Measurements from ENCODE around the gene CRB2.

CRB2 gene
- total RNA-seq = 0 to 0.12 (median 0) reads per million in 9 experiments

DNA sequence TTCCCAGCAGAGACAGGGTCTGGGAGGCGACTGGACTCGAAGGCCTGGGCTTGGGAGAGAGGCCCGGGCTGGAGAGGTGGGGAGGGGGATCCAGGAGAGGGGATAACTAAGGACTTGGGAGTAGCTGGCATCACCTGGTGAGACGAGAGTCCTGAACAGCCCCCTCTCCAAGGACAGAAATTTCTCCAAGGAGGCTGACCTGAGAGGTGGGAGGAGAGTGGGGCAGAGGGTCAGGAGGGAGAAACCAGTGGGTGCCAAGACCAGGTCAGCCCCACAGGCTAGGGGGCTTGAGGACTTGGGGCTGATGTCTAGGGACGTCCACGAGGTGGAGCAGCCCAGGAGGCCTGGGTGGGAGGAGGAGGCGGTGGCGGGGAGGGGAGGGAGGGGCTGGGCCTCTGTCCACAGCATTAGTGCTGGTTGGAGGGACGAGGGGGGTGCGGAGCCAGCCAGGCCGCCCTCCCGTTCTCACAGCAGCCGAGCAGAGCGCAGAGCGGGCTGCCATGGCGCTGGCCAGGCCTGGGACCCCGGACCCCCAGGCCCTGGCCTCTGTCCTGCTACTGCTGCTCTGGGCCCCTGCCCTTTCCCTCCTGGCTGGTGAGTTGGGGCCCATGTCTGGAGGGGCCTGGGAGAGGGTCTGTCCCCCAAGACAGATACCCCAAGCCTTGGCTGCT, at the start of gene CRB2:
TSS of gene CRB2 (plus strand) at position 437 of the 671 bp plus-strand sequence. CDS start at position 501, 64 bp downstream.
- Mint-ChIP-seq H3K4me1 (ENCODE audit: low read depth in 2 of 2) (peaks cover 3 to 4% of the 10 kb centered on the region in 2 donors), H3K27ac (peak within 1 kb of the TSS in 1 of 2 donors; percentile 20), H3K4me3 (no peak within 1 kb of the TSS), H3K36me3 (ENCODE audit: insufficient read depth) (no peaks in the 10 kb centered on the region), H3K27me3 (peaks cover 19 to 38% of the 10 kb centered on the region in 2 donors), H3K9me3 (no peaks in the 10 kb centered on the region)
- DNase-seq (no peak), ATAC-seq (replicated peaks) (no peak)

DNA sequence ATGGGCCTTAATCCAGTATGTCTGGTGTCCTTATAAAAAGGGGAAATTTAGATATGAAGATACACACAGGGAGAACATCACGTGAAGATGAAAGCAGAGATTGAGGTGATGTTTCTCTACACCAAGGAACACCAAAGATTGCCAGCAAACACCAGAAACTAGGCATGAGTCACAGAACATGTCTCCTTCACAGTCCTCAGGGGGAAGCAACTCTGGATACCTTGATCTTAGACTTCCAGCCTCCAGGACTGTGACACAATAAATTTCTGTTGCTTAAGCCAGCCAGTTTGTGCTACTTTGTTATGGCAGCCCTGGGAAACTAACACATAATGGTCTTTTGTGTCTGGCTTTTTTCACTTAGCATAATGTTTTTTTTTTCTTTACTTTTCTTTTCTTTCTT, 46.4 kb upstream of the CRB2 start:
- ATAC-seq (replicated peaks) (no peak), DNase-seq (no peak)
- Mint-ChIP-seq H3K9me3 (no peaks in the 10 kb centered on the region), H3K27ac (no peak overlapping the region), H3K36me3 (ENCODE audit: insufficient read depth) (peaks cover 2% of the 10 kb centered on the region), H3K4me1 (ENCODE audit: low read depth in 2 of 2) (peaks cover 9 to 10% of the 10 kb centered on the region in 2 donors), H3K4me3 (no peak overlapping the region), H3K27me3 (peaks cover 11 to 23% of the 10 kb centered on the region in 2 donors)

DNA sequence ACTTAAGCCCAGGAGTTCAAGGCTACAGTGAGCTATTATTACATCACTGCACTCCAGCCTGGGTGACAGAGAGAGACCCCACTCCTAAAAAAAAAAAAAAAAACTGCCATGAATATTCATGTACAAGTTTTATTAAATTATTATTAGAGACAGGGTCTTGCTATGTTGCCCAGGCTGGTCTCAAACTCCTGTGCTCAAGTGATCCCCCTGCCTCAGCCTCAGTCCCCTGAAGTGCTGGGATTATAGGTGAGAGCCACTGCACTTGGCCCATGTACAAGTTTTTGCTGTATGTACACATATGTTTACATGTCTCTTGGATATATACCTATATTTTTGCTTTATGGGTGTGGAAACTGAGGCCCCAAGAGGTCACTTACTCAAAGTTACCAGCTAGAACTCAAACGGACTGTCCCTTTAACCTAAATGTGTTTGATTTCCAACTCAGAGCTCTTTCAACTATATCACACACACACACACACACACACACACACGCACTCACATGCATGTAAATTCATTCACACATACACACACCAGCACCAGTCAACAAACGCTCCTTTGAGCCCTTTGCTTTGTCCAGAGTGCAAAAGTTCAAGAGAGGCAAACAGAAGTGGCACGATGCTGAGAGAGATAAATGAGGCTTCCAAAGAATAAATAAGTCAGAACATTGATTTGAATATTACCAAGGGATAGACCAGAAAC, 45.3 kb upstream of the CRB2 start:
- Mint-ChIP-seq H3K27me3 (peaks cover 11 to 24% of the 10 kb centered on the region in 2 donors), H3K4me3 (no peak overlapping the region), H3K4me1 (ENCODE audit: low read depth in 2 of 2) (peaks cover 0 to 3% of the 10 kb centered on the region in 2 donors), H3K36me3 (ENCODE audit: insufficient read depth) (no peaks in the 10 kb centered on the region), H3K27ac (no peak overlapping the region), H3K9me3 (no peaks in the 10 kb centered on the region)
- no peak for DNase-seq
- ATAC-seq (replicated peaks) = no peak

DNA sequence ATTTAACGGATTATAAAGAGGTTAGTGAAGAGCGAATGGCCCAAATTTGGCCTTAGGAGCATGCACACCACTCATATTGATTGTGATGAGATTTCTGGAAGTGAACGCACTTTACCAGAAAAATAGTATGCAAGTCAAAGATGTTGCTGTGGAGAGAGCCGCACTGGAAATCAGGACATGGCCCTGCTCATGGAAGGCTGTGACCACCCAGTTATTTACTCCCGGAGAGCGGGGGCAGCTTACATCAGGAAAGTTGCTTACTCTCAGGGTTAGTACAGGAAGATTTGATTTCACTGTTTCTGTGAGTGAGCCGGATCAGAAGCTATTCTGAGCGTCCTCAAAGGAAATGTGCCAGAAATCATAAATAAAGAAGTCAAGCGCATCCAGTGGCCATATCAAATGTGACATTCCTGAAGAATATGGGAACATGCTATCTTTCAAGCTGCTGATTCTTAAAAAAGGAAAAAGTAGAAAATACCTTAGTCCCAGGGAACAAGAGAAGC, 44.7 kb upstream of the CRB2 start:
- Mint-ChIP-seq H3K4me3 (no peak overlapping the region), H3K27me3 (peaks cover 11 to 24% of the 10 kb centered on the region in 2 donors), H3K36me3 (ENCODE audit: insufficient read depth) (no peaks in the 10 kb centered on the region), H3K27ac (no peak overlapping the region), H3K9me3 (no peaks in the 10 kb centered on the region), H3K4me1 (ENCODE audit: low read depth in 2 of 2) (no peaks in the 10 kb centered on the region)
- ATAC-seq (replicated peaks) = no peak
- no peak for DNase-seq

DNA sequence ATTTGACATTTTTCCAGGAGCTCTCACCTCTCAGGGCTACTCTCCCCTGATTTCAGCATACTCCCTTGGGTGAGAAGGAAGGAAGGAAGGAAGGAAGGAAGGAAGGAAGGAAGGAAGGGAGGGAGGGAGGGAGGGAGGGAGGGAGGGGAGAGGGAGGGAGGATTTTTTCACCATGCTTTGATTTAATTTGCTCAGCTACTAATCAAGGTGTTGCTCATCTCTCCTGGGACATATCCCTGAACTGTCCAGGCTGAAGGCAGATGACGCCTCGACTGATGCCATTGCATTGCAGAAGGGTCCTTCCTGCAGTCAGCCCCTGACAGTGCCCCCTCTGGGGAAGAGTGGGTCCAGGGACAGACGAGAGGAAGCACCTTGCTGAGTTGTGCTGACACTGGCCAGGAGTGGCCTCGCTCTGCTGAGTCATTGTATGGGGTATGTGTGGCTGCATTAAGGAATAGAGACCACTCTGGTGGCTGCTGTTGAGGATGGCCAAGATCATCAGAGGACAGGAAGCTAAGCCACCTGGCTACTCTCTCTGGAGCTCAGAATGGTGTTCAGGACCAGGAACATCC, 43.6 kb upstream of the CRB2 start:
- Mint-ChIP-seq H3K9me3 (no peaks in the 10 kb centered on the region), H3K36me3 (ENCODE audit: insufficient read depth) (no peaks in the 10 kb centered on the region), H3K27me3 (peaks cover 11 to 29% of the 10 kb centered on the region in 2 donors), H3K4me1 (ENCODE audit: low read depth in 2 of 2) (no peaks in the 10 kb centered on the region), H3K4me3 (no peak overlapping the region), H3K27ac (no peak overlapping the region)
- no peak for DNase-seq
- no peak for ATAC-seq (replicated peaks)

DNA sequence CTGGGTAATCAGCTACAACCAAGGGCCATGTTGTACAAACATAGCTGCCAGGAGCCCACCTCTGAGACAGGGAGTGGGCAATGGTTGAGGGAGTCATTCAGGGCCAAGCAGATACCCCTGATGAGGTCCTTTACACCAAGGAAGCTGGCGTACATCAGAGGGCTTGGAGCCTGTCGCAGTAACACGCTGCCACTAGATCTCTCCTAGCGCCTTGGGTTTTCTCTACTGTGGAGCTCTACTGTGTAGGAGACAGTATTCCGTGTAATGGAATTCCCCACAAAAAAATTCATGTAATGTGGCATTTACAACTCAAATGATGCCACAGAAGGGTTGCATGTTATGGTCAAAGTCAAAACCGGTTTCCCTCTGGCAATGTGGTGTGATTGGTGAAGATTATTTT, 41.4 kb upstream of the CRB2 start:
- ATAC-seq (replicated peaks) (no peak), DNase-seq (no peak)
- Mint-ChIP-seq H3K4me1 (ENCODE audit: low read depth in 2 of 2) (no peaks in the 10 kb centered on the region), H3K36me3 (ENCODE audit: insufficient read depth) (no peaks in the 10 kb centered on the region), H3K27ac (no peak overlapping the region), H3K27me3 (peaks cover 21 to 45% of the 10 kb centered on the region in 2 donors), H3K9me3 (no peaks in the 10 kb centered on the region), H3K4me3 (no peak overlapping the region)

DNA sequence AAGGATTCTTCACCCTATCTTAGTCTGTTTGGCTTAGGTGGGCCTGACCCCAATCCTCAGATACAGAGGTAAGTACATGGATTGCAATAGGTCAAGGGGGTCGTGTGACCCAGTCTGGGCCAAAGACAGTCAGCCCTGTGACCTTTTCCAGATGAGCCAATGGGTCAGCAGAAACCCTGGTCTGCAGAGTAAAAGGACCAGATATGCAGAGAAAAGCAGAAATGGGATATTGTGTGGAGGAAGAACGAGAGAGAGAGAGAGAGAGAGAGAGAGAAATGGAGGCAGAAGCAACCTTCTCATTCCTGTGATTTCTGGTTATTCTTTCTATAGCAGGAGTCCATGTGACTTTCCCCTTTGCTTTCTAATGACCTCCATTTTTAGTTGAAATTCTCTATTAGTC, 40.4 kb upstream of the CRB2 start:
- no peak overlapping the region for H3K27ac Mint-ChIP-seq
- ATAC-seq (replicated peaks) (no peak), DNase-seq (no peak)
- no peaks in the 10 kb centered on the region for H3K4me1 Mint-ChIP-seq (ENCODE audit: low read depth in 2 of 2)
- H3K27me3 Mint-ChIP-seq = peaks cover 28 to 53% of the 10 kb centered on the region in 2 donors
- no peaks in the 10 kb centered on the region for H3K9me3 Mint-ChIP-seq
- H3K4me3 Mint-ChIP-seq = no peak overlapping the region
- no peaks in the 10 kb centered on the region for H3K36me3 Mint-ChIP-seq (ENCODE audit: insufficient read depth)

DNA sequence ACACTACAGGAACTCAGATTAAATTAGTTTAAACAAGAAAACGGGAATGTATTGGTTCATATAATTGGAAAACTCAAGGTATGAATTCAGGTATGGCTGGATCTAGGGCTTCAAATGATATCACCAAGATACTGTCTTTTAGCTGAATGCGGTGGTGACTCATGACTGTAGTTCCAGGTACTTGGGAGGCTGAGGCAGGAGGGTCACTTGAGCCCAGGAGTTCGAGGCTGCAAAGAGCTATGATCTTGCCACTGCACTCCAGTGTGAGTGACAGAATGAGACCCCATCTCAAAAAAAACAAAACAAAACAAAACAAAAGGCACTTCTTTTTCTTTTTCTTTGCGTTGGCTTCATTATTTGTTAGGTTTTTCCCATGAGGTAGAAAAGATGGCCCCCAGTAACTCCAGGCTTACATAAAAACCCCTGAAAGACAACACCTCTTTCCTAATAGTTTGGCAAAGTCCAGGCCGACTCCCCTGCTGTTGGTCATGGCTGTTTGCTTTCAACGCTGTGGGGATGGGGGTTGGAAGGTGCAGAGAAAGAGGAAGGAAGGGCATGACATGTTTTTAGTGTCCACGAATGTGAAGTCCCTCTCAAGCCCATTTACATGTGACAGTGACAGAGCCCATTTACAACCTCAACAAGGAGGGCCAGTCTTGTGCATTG, 39.8 kb upstream of the CRB2 start:
- H3K4me1 Mint-ChIP-seq (ENCODE audit: low read depth in 2 of 2) = no peaks in the 10 kb centered on the region
- no peak for DNase-seq
- no peak overlapping the region for H3K4me3 Mint-ChIP-seq
- H3K27me3 Mint-ChIP-seq = peaks cover 28 to 53% of the 10 kb centered on the region in 2 donors
- no peaks in the 10 kb centered on the region for H3K36me3 Mint-ChIP-seq (ENCODE audit: insufficient read depth)
- H3K9me3 Mint-ChIP-seq = no peaks in the 10 kb centered on the region
- no peak for ATAC-seq (replicated peaks)
- no peak overlapping the region for H3K27ac Mint-ChIP-seq

DNA sequence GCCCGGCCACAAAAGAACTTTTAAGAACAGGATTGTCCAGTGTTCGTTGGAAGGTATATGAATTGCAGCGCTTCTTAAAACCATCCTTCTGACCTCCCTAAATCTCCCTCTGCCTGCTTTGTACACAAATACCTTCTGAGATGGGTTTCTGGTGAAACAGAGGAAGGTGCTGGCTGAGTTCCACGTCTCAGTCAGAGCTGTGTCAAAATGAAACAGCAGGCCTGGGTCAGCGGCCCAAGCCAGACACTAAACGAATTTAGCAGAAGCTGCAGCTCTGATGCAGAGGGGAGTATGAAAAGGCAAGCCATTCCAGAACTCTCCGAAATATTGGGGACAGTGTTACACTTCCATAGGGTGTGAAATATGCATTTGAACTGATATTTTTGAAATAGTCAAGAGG, 37.8 kb upstream of the CRB2 start:
- H3K4me1 Mint-ChIP-seq (ENCODE audit: low read depth in 2 of 2) = peaks cover 16 to 20% of the 10 kb centered on the region in 2 donors
- ATAC-seq (replicated peaks) (no peak), DNase-seq (no peak)
- H3K9me3 Mint-ChIP-seq = no peaks in the 10 kb centered on the region
- H3K4me3 Mint-ChIP-seq = no peak overlapping the region
- H3K27me3 Mint-ChIP-seq = peaks cover 22 to 42% of the 10 kb centered on the region in 2 donors
- peak overlapping the region in 1 of 2 donors; percentile 35 for H3K27ac Mint-ChIP-seq
- no peaks in the 10 kb centered on the region for H3K36me3 Mint-ChIP-seq (ENCODE audit: insufficient read depth)

DNA sequence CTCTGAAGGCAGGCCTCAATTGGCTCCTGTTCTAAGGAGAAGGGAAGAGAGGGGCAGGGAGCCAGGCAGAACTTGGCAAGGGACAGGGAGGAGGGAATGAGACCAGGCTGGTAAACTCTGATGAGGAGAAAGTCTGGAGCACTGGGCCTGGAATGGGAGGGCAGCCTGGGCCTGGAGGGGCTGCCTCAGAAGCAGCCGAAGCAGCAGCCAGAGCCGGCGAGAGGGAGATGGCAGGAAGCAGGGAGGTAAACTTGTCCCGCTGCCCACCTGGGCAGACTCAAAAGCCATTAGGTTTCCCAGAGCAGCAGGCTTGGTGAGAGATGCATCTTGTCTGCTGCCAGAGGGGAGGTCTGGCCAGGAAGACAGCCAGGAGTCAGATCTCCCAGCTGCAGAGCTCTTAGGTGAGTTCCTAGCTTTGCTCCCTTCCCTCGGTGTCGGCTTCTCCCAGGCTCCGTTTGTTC, 37.0 kb upstream of the CRB2 start:
- no peaks in the 10 kb centered on the region for H3K36me3 Mint-ChIP-seq (ENCODE audit: insufficient read depth)
- peaks cover 22 to 37% of the 10 kb centered on the region in 2 donors for H3K27me3 Mint-ChIP-seq
- H3K9me3 Mint-ChIP-seq = no peaks in the 10 kb centered on the region
- H3K27ac Mint-ChIP-seq = peak overlapping the region in 1 of 2 donors; percentile 35
- DNase-seq (no peak), ATAC-seq (replicated peaks) (no peak)
- H3K4me1 Mint-ChIP-seq (ENCODE audit: low read depth in 2 of 2) = peaks cover 19 to 22% of the 10 kb centered on the region in 2 donors
- no peak overlapping the region for H3K4me3 Mint-ChIP-seq

DNA sequence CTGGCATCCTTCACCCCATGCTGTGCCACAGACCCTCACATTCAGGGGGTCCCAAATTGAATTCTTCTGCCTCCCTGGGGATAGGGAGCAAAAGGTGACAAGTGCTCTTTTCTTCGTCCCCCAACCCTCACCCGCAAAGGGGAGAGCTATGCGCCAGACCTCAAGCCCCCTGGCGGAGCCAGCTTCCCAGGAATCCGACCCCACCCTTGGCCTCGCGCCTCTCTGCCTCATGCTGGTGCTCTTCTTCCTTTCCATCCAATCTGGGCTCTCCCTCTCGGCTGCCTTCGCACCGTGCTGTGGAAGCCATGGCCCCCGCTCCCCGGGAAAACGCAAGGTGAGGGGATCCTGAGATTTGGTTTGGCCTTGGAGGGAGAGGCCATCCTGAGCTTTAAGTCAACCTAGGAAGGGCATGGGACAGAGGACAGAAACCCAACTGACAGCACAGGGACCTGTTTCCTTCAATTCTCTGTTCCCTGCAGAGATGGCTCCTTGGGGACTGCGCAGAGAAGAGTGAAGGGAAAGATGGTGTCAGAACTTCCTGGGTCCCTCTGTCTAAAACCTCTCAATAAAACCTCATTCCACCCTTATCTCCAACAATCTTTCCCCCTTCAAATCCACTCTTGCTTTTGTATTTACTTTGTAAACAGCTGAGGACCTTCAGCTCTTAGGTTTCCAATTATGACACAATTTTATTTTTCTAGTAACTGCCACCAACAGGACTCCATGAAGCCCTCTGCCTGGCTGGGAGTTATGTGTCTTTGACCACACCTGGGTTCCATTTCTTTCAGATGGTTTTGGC, 36.3 kb upstream of the CRB2 start:
- Mint-ChIP-seq H3K27me3 (peaks cover 17 to 32% of the 10 kb centered on the region in 2 donors), H3K36me3 (ENCODE audit: insufficient read depth) (no peaks in the 10 kb centered on the region)

DNA sequence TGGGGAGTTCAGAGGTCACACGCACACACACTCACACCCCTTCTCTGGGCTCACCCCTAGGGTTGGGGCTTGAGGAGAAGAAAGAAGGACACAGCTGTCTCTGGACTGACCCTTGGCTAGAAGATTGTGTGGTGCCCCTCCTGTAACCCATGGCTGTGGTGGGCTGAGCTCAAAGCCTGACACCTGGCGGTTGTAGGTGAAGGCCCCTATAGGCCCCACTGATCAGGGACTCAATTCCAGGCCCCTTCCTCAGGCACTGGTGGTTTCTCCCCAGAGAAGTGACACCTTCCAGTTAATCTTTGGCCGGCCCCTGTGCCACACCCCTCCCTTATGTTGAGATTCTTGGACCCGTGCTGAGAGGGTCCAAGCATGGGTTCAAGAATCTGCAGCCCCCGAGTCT, 35.2 kb upstream of the CRB2 start:
- ATAC-seq (replicated peaks) (no peak), DNase-seq (no peak)
- no peaks in the 10 kb centered on the region for H3K36me3 Mint-ChIP-seq (ENCODE audit: insufficient read depth)
- H3K27me3 Mint-ChIP-seq = peaks cover 24 to 43% of the 10 kb centered on the region in 2 donors
- H3K4me3 Mint-ChIP-seq = no peak overlapping the region
- peak overlapping the region in 1 of 2 donors; percentile 82 for H3K27ac Mint-ChIP-seq
- peaks cover 19 to 22% of the 10 kb centered on the region in 2 donors for H3K4me1 Mint-ChIP-seq (ENCODE audit: low read depth in 2 of 2)
- H3K9me3 Mint-ChIP-seq = no peaks in the 10 kb centered on the region

More for the DNA sequence above, 36.3 kb upstream of the CRB2 start:
- no peak for ATAC-seq (replicated peaks)
- Mint-ChIP-seq H3K4me1 (ENCODE audit: low read depth in 2 of 2) (peaks cover 19 to 22% of the 10 kb centered on the region in 2 donors), H3K27ac (no peak overlapping the region), H3K4me3 (no peak overlapping the region), H3K9me3 (no peaks in the 10 kb centered on the region)
- DNase-seq = no peak
